Tibial nerve (tissue), 4 donors: ENCODE measurements around the gene DYNLT2B. TPM values are rescaled to one million over a fixed set of nuclear protein-coding genes. Genes with fewer than 3 reads are reported as not detected.
"Not testable (repeated sequence)": the region's sequence is repeated elsewhere in the genome, so short reads cannot be mapped to it uniquely, and the experiment has no call there.

Experiments used
- DNase-seq, 2 donors: peaks; one replicate each; pipeline ENCODE4 v3.0.0-alpha.2; 2019; ENCODE audit warnings: low spot score in 2 of 2
- H3K27ac ChIP-seq, 4 donors: fragments of 200-600 bp; sonication (generic) in 3 of 4; one replicate each; pipeline ENCODE4 v1.5.1; 2017 to 2019; ENCODE audit warnings: mild to moderate bottlenecking in 1 of 4
- H3K27me3 ChIP-seq, 2 donors: fragments of 200-600 bp; sonication (generic) in 1 of 2; one replicate each; pipeline versions ENCODE4 v1.5.1 to v1.6.0; 2017 to 2019
- H3K36me3 ChIP-seq, 3 donors: fragments of 200-600 bp; sonication (generic); one replicate each; pipeline ENCODE4 v1.5.1; 2018 to 2019
- H3K4me1 ChIP-seq, 4 donors: fragments of 200-600 bp; sonication (generic) in 3 of 4; one replicate each; pipeline ENCODE4 v1.5.1; 2017 to 2019
- H3K4me3 ChIP-seq, 4 donors: fragments of 200-600 bp; sonication (generic) in 3 of 4; one replicate each; pipeline ENCODE4 v1.5.1; 2017 to 2019; ENCODE audit warnings: mild to moderate bottlenecking in 1 of 4, moderate library complexity in 1 of 4
- H3K9me3 ChIP-seq, 4 donors: fragments of 200-600 bp; sonication (generic) in 3 of 4; one replicate each; pipeline ENCODE4 v1.5.1; 2017 to 2019
- EP300 ChIP-seq, 2 donors: sonication (generic); formaldehyde crosslinking; IDR thresholded peaks; one replicate each; pipeline ENCODE4 v1.6.1; 2017; ENCODE audit warnings: antibody characterized with exemption in 2 of 2, mild to moderate bottlenecking in 1 of 2
- POLR2A ChIP-seq, 2 donors: fragments of 450-650 bp; IDR thresholded peaks; one replicate each; pipeline ENCODE4 v1.6.1; 2017; ENCODE audit warnings: antibody characterized with exemption in 2 of 2, mild to moderate bottlenecking in 2 of 2, moderate library complexity in 2 of 2
- WGBS, 2 donors: methylation state at CpG; one replicate each; pipeline ENCODE4 v1.1.5; 2018; 5-methylcytosine and 5-hydroxymethylcytosine counted together
- total RNA-seq, 4 donors: library from RNA; depleted of rRNA; stranded (reverse); fragments of >200 nt; gene quantifications; one replicate each; pipeline ENCODE4 v1.1.0, GENCODE V29; 2016
- TF ChIP-seq, protein P1 (sequence below), 5 experiments: fragments of 200-600 bp in 3 of 5; fragments of 450-650 bp in 2 of 5; sonication (generic) in 3 of 5; IDR thresholded peaks; one replicate each; pipeline ENCODE4 v1.5.1; 2016 to 2019; ENCODE audit warnings: antibody characterized with exemption in 5 of 5, mild to moderate bottlenecking in 3 of 5, moderate library complexity in 2 of 5

DYNLT2B gene
- total RNA-seq, 4 donors from 2014 or later = 6.9 to 15.3 (median 8.1) TPM

DNA sequence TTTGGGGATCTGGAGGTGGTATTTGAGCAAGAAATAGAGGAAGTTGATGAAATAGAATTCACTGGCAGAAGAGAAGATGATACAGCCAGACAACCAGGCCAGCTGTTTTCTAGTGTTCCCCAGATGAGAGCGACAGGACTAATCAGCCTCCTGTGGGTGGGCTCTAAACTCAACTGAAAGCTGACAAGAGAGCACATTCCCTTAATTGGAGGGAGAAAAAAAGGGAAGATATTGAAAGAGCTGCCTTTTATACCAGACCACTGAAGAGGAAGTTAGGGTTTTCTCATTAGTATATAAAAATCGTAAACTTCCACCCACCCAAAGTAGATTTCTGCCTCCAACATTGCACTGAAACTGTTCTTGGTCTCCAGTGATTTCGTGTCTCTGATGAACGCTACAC is 26.6 kb upstream of the DYNLT2B start:
- peaks cover 0 to 27% (median 0%) of the 10 kb centered on the region in 3 donors for H3K36me3 ChIP-seq
- no peaks in the 10 kb centered on the region for H3K9me3 ChIP-seq
- no peak overlapping the region for H3K4me3 ChIP-seq
- no peak for DNase-seq
- WGBS, 2 donors = 50 to 56% methylated on average over 4 of the region's 4 CpGs
- H3K27me3 ChIP-seq = no peaks in the 10 kb centered on the region
- no peak overlapping the region for H3K27ac ChIP-seq
- no peaks in the 10 kb centered on the region for H3K4me1 ChIP-seq
- TF ChIP-seq, protein P1, sequence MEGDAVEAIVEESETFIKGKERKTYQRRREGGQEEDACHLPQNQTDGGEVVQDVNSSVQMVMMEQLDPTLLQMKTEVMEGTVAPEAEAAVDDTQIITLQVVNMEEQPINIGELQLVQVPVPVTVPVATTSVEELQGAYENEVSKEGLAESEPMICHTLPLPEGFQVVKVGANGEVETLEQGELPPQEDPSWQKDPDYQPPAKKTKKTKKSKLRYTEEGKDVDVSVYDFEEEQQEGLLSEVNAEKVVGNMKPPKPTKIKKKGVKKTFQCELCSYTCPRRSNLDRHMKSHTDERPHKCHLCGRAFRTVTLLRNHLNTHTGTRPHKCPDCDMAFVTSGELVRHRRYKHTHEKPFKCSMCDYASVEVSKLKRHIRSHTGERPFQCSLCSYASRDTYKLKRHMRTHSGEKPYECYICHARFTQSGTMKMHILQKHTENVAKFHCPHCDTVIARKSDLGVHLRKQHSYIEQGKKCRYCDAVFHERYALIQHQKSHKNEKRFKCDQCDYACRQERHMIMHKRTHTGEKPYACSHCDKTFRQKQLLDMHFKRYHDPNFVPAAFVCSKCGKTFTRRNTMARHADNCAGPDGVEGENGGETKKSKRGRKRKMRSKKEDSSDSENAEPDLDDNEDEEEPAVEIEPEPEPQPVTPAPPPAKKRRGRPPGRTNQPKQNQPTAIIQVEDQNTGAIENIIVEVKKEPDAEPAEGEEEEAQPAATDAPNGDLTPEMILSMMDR (IDR thresholded peaks at IDR 0.05) = no peak
- TF ChIP-seq POLR2A (IDR thresholded peaks at IDR 0.05) (no peak), EP300 (IDR thresholded peaks at IDR 0.05) (no peak)

DNA sequence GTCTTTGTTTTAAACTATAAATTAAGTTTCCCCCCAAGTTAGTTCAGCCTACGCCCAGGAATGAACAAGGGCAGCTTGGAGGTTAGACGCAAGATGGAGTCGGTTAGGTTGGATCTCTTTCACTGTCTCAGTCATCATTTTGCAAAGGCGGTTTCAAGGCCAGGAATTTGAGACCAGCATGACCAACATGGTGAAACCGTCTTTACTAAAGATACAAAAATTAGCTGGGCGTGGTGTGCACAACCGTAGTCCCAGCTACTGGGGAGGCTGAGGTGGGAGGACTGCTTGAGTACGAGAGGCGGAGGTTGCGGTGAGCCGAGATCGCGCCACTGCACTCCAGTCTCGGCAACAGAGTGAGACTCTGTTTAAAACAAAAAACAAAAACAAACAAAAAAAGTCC is 25.9 kb upstream of the DYNLT2B start:
- DNase-seq, H3K27me3 ChIP-seq, H3K9me3 ChIP-seq, H3K4me3 ChIP-seq, H3K4me1 ChIP-seq, H3K27ac ChIP-seq: not testable (repeated sequence)
- peaks cover 0 to 20% (median 0%) of the 10 kb centered on the region in 3 donors for H3K36me3 ChIP-seq
- WGBS, 2 donors = 93 to 95% methylated on average over 14 of the region's 14 CpGs

DNA sequence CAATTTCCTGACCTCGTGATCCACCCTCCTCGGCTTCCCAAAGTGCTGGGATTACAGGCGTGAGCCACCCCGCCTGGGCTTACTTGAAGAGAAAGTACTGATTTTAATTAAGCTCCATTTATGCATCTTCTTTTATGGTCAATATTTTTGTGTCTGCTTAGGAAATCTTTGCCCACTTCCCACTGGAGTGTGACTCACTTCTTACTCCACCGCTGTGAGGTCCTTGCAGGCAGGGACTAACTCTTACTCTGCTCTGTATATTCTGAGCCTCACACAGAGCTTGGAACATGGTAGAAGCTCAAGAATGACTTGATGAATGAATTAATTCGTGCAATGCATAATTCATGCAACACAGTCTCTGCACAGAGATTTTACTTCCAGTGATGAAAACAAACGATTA is 23.1 kb upstream of the DYNLT2B start:
- Histone ChIP-seq H3K4me1 (no peaks in the 10 kb centered on the region), H3K36me3 (no peaks in the 10 kb centered on the region), H3K27me3 (peaks cover 0 to 4% of the 10 kb centered on the region in 2 donors), H3K27ac (no peak overlapping the region), H3K9me3 (peaks cover 0 to 12% (median 0%) of the 10 kb centered on the region in 4 donors), H3K4me3 (no peak overlapping the region)
- WGBS, 2 donors = 81 to 90% methylated on average over 7 of the region's 7 CpGs
- no peak for DNase-seq
- TF ChIP-seq, protein P1 (IDR thresholded peaks at IDR 0.05) = no peak
- TF ChIP-seq EP300 (IDR thresholded peaks at IDR 0.05) = no peak
- no peak for TF ChIP-seq POLR2A (IDR thresholded peaks at IDR 0.05)

DNA sequence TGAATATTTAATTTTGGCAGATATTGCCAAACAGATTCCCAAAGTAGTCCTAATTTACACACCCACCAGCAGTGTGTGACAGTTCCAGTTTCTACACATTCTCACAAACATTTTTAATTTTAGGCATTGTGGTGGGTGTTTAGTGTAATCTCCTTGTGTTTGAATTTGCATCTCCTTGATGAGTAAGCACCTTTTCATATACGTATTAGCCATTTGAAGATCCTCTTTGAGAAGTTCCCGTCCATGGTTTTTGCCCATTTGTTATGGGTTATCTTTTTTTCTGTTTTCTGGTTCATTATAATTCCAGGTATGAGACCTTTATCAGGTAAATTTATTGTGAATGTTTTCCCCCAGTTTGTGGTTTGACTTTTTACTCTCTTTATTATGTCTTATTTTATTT is 22.4 kb upstream of the DYNLT2B start:
- Histone ChIP-seq H3K4me1 (no peaks in the 10 kb centered on the region), H3K9me3 (peaks cover 0 to 12% (median 0%) of the 10 kb centered on the region in 4 donors), H3K27ac (no peak overlapping the region), H3K36me3 (no peaks in the 10 kb centered on the region), H3K4me3 (no peak overlapping the region), H3K27me3 (peaks cover 0 to 9% of the 10 kb centered on the region in 2 donors)
- DNase-seq = no peak
- 63 to 66% methylated on average over 2 of the region's 2 CpGs for WGBS, 2 donors
- no peak for TF ChIP-seq POLR2A (IDR thresholded peaks at IDR 0.05)
- TF ChIP-seq, protein P1 (IDR thresholded peaks at IDR 0.05) = no peak
- no peak for TF ChIP-seq EP300 (IDR thresholded peaks at IDR 0.05)

DNA sequence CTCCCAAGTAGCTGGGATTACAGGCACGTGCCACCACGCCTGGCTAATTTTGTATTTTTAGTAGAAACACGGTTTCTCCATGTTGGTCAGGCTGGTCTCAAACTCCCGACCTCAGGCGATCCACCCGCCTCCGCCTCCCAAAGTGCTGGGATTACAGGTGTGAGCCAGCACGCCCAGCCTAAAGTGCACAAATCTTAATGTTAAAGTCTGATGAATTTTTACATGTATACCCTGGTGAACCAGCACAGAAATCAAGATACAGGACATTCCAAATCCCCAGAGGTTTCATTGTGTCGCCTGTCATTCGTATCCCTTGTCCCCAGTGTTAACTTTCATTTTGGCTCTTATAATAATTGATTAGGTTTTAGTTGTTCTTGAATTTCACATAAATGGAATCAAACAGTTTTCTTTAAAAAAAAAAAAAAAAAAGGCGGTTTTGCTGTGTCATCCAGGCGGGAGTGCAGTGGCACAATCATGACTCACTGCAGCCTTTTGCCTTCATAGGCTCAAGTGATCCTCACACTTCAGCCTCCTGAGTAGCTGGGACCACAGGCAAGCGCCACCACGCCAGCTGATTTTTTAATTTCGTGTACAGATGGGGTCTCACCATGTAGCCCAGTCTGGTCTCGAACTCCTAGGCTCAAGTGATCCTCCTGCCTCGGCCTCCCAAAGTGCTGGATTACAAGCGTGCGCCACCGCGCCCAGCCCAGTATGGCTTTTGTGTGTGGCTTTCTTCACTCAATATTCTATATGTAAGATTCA is 21.6 kb upstream of the DYNLT2B start:
- TF ChIP-seq, protein P1 (IDR thresholded peaks at IDR 0.05) = no peak
- no peak for TF ChIP-seq EP300 (IDR thresholded peaks at IDR 0.05)
- no peak for TF ChIP-seq POLR2A (IDR thresholded peaks at IDR 0.05)
- H3K27ac ChIP-seq = no peak overlapping the region

More for the DNA sequence above, 21.6 kb upstream of the DYNLT2B start:
- no peaks in the 10 kb centered on the region for H3K36me3 ChIP-seq
- DNase-seq = no peak
- peaks cover 0 to 12% (median 0%) of the 10 kb centered on the region in 4 donors for H3K9me3 ChIP-seq
- no peaks in the 10 kb centered on the region for H3K4me1 ChIP-seq
- peaks cover 0 to 11% of the 10 kb centered on the region in 2 donors for H3K27me3 ChIP-seq
- no peak overlapping the region for H3K4me3 ChIP-seq
- WGBS, 2 donors = 89 to 91% methylated on average over 21 of the region's 21 CpGs
